Cardiac septum (tissue), 1 donor: ENCODE data around the gene PGR. TPM values are rescaled to one million over a fixed set of nuclear protein-coding genes. Genes with fewer than 3 reads are reported as not detected.
"Not testable (repeated sequence)": the region's sequence is repeated elsewhere in the genome, so short reads cannot be mapped to it uniquely, and the experiment has no call there.

ENCODE experiments used
- DNase-seq: peaks from one replicate; pipeline ENCODE4 v3.0.0-alpha.2; 2020; ENCODE audit warnings: low spot score
- intact Hi-C: fragments of 100-400 bp; cut with DNase I; formaldehyde crosslinking; loops from one replicate; pipeline ENCODE4 v1.14.0; 2022
- total RNA-seq: library from RNA; stranded (reverse); fragmentation: NEBNext Ultra II Directional; extraction: Animal tissue kit (Norgen Biotek cat#: 25700); gene quantifications from one replicate; pipeline ENCODE4 v1.2.1, GENCODE V29; 2021
- donor health status: DM: no; HTN: no; CAD: no.

PGR gene
- total RNA-seq, 1 donor from 2014 or later = 12.0 TPM

GRCh38 chr11:101019870-101020269 lies 109.7 kb downstream of the PGR start:
- no peak for DNase-seq

GRCh38 chr11:101014600-101015285 lies 114.9 kb downstream of the PGR start:
- intact Hi-C loops = no loop called here
- DNase-seq = no peak

More at GRCh38 chr11:101019870-101020269, 109.7 kb downstream of the PGR start:
- intact Hi-C loops = no loop called here

- intact Hi-C loops, DNase-seq: not testable (repeated sequence)
Measured at GRCh38 chr11:101013702-101014101, 115.9 kb downstream of the PGR start.

GRCh38 chr11:101011881-101012280 lies 117.7 kb downstream of the PGR start:
- DNase-seq = no peak
- intact Hi-C loops = no loop called here

GRCh38 chr11:101010899-101011298 lies 118.7 kb downstream of the PGR start:
- DNase-seq = no peak
- intact Hi-C loops = no loop called here

GRCh38 chr11:101009690-101010055 lies 119.9 kb downstream of the PGR start:
- no peak for DNase-seq
- intact Hi-C loops = no loop called here

GRCh38 chr11:101008961-101009689 lies 120.5 kb downstream of the PGR start:
- intact Hi-C loops = no loop called here
- no peak for DNase-seq

- intact Hi-C loops = no loop called here
- no peak for DNase-seq
Measured at GRCh38 chr11:101003468-101003867, 126.1 kb downstream of the PGR start.

GRCh38 chr11:100999756-101000155 lies 129.9 kb downstream of the PGR start:
- intact Hi-C loops = no loop called here
- DNase-seq = no peak

- no peak for DNase-seq
- intact Hi-C loops = no loop called here
Measured at GRCh38 chr11:100994966-100995365, 134.6 kb downstream of the PGR start.

GRCh38 chr11:100991541-100991940 lies 138.1 kb downstream of the PGR start:
- DNase-seq = no peak
- intact Hi-C loops = no loop called here

GRCh38 chr11:100990931-100991330 lies 138.7 kb downstream of the PGR start:
- DNase-seq = no peak
- intact Hi-C loops = no loop called here

GRCh38 chr11:100984668-100985067 lies 144.9 kb downstream of the PGR start:
- intact Hi-C loops = loop anchor here (10.0 kb wide), 1 partner anchor 150 kb away; no protein-coding TSS in a partner anchor
- DNase-seq = no peak

- intact Hi-C loops = loop anchor here (10.0 kb wide), 1 partner anchor 153 kb away; no protein-coding TSS in a partner anchor
- DNase-seq = no peak
Measured at GRCh38 chr11:100981196-100981824, 148.3 kb downstream of the PGR start.

GRCh38 chr11:100980156-100980555 lies 149.5 kb downstream of the PGR start:
- intact Hi-C loops = loop anchor here (10.0 kb wide), 1 partner anchor 155 kb away; no protein-coding TSS in a partner anchor
- DNase-seq = no peak
